GM18511 (cell line): ENCODE data around the gene TRIM56.
"Not testable (repeated sequence)": the region's sequence is repeated elsewhere in the genome, so short reads cannot be mapped to it uniquely, and the experiment has no call there.

Experiments
- ATAC-seq: cut with Tn5 transposase; IDR thresholded peaks from one replicate; pipeline ENCODE4 v1.9.1; 2021; ENCODE audit warnings: mild to moderate bottlenecking, moderate library complexity; ENCODE audit not compliant: unreplicated experiment

Gene TRIM56

GRCh38 chr7:101109368-101109767 is 24.1 kb downstream of the TRIM56 start:
- no peak for ATAC-seq

DNA sequence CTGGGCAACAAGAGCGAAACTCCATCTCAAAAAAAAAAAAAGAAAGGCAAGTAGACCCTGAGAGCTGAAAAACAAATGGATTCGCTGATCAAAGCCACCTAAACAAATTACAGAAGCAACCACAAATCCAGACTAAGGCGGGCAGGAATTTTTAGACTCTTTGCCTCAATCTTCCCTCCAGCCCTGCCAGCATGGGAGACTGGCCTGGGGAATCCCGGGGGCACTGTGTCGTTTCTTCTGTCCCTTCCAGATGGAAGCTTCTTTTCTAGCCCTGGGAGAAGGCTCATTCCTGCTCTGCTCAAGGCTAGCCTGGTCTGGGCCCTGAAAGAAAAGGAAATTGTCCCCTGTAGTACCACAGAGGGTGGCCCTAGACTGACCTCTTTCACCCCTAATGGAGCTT is 26.0 kb downstream of the TRIM56 start:
- no peak for ATAC-seq

- no peak for ATAC-seq
Measured at GRCh38 chr7:101112233-101112632, 27.0 kb downstream of the TRIM56 start.

DNA sequence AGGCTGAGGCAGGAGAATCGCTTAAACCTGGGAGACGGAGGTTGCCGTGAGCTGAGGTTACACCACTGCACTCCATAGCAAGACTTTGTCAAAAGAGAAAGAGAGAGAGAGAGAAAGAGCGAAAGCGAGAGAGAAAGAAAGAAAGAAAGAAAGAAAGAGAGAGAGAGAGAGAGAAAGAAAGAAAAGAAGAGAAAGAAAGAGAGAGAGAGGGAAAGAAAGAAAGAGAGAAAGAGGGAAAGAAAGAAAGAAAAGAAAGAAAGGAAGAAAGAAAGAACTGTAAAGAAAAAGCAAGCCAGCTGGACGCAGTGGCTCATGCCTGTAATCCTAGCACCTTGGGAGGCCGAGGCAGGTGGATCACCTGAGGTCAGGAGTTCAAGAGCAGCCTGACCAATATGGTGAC is 27.9 kb downstream of the TRIM56 start:
- not testable (repeated sequence) for ATAC-seq

DNA sequence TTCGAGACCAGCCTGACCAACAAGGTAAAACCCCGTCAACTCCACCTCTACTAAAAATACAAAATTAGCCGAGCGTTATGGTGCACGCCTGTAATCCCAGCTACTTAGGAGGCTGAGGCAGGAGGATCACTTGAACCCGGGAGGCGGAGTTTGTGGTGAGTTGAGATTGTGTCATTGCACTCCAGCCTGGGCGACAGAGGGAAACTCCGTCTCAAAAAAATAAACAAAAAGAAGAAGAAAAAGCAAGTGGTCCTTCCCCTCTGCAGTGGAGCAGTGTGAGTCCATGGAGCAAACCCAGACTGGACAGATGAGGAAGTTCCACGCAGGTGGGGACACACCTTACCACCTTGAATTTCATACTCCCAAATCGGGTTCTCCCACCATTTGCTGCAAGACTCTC is 28.6 kb downstream of the TRIM56 start:
- no peak for ATAC-seq

DNA sequence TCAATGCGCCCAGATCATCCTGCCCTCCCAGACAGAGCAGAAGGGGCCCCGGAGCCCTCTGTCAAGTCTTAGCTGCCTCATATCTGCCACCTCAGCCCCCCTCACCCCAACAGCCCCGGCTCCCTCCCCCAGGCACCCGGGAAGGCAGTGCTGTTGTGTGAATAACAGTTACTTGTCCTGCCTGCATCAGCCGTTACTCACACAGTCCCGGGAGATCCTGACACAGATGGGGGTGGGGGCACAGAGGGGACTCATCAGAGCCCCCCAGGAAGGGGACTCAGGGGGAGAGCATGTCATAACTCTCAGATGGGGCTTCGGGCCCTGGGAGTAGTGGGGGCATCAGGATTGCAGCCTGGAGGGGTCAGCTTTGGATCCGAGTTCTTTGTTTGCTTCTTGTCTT is 29.2 kb downstream of the TRIM56 start:
- ATAC-seq = no peak

GRCh38 chr7:101115215-101115614 is 29.9 kb downstream of the TRIM56 start:
- no peak for ATAC-seq

GRCh38 chr7:101116898-101117297 is 31.6 kb downstream of the TRIM56 start:
- ATAC-seq = no peak

- no peak for ATAC-seq
Measured at GRCh38 chr7:101118856-101119255, 33.6 kb downstream of the TRIM56 start.

GRCh38 chr7:101119876-101120275 is 34.6 kb downstream of the TRIM56 start:
- ATAC-seq = no peak

GRCh38 chr7:101120315-101120714 is 35.0 kb downstream of the TRIM56 start:
- ATAC-seq = no peak

DNA sequence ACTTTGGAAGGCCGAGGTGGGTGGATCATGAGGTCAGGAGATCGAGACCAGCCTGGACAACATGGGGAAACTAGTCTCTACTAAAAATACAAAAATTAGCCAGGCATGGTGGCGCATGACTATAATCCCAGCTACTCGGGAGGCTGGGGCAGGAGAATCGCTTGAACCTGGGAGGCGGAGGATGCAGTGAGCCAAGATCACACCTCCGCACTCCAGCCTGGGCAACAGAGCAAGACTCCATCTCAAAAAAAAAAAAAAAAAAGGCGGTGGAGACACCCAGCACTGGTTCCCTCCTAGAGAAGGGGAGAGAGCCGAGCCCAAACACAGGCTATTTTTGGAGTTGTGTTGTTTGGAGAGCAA is 36.3 kb downstream of the TRIM56 start:
- not testable (repeated sequence) for ATAC-seq

DNA sequence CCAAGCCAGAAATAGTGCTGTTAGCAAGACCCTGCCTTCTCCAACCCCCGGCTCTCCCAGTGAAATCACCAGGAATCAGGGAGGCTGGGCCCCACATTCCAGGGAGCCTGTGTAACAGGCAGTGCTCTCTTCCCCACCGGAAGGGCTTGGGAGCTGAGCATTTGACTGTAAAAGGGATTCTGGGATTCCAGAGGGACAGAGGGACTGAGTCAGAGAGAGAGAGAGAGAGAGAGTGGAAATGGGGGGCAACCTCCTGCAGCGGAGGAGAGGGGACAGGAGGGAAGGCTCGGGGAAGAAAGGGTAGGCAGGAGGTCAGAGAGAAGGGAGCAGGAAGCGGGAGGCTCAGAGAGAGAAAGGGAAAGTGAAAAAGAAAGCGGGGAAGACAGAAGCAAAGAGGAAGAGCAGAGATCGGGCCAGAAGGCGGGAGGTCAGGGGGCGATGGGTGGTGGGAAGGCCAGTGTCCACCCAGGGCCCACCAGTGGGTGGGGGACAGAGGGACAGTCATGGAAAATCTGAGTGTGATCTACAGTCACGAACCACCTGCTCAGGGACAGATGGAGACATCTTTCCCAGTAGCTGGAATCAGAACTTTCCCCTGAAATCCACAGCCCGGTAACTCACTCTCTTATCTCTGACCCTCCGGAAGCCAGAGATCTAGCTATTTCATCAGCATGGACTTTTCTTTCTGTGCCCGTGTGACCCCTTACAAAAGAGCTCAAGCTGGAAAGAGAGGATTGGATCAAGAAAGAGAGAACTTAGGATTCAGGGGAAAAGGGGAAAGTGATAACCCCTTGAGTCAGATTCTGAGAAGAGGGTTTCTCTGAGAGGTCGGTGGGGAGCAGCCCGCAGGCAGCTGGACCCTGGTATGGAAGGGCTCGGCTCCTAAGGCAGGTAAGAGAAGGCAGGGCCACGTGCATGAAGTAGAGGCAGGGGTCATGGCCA is 37.0 kb downstream of the TRIM56 start:
- ATAC-seq = no peak

DNA sequence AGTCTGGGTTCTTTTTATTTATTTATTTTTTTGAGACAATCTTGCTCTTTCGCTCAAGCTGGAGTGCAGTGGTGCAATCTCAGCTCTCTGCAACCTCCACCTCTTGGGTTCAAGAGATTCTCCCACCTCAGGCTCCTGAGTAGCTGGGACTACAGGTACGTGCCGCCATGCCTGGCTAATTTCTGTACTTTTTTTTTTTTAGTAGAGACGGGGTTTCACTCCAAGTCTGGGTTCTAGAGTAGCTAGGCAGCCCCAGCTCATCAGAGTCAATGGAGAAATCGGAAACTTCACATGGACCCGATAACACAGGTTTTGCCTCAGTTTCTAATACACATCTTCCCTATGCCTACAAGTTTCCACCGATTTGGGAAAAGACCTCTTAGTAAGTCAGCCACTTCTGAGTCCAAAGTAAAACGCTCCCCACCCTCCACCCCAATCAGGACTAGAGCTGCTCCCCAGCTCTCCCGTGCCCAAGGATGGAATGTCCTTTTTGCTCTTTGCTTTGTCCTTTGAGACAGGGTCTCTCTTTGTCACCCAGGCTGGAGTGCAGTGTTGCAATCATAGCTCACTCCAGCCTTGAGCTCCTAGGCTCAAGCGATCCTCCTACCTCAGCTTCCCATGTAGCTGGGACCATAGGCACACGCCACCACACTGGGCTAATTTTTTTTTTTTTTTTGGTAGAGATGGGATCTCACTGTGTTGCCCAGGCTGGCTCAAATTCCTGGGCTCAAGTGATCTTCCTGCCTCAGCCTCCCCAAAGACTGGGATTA is 37.8 kb downstream of the TRIM56 start:
- ATAC-seq = no peak

DNA sequence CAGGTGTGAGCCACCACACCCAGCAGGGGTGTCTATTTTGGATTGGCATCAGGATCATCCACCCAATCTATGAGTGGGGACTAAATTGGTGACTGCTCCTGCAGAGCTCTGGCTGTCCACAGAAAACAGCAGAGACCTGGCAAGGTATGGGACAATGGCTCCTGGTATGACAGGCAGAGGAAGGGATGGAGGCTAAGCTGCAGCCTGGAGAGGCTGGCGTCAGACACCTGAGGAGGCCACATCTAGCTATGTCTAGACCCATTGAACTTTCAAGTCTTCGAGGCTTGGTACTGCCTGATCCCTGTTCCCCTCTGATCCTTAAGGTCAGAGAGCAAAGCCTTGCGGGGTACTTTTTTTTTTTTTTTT is 38.4 kb downstream of the TRIM56 start:
- ATAC-seq = no peak

DNA sequence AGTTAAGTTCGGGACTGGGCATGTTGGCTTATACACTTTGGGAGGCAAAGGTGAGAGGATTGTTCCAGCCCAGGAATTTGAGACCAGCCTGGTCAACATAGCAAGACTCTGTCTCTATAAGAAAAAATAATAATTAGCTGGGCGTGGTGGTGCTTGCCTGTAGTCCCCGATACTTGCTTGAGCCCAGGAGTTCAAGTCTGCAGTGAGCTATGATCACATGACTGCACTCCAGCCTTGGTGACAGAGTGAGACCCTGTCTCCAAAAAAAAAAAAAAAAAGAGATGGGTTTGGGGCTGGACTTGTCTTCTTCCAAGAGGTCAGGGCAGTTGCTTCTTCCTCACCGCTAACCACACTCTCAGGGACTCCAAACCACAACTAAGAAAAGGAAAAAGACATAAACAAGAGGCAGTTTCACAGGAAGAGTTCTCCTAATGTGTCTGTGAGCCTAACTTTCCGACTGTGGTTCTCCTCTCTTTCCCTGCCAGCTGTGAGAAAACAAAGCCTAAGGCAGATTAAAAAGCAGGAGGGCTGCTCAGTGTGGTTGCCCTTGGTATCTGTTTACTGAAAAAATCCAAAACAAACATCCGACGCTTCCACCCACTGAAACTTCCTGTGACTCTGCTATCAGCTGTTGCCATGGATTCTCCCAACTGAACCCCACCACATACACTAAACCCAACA is 39.2 kb downstream of the TRIM56 start:
- no peak for ATAC-seq

- ATAC-seq = peak; percentile 52
Measured at GRCh38 chr7:101125989-101126650, 40.8 kb downstream of the TRIM56 start.

- ATAC-seq = peak; percentile 72
Measured at GRCh38 chr7:101126651-101127459, 41.6 kb downstream of the TRIM56 start, which contains the start of gene SERPINE1. Gene SERPINE1 (plus strand): TSS chr7:101127104. CDS start chr7:101128394, 1,290 bp downstream.

- no peak for ATAC-seq
Measured at GRCh38 chr7:101127460-101128039, 42.3 kb downstream of the TRIM56 start.
